Hepatic stellate cell (primary cell): ENCODE results near the gene SPRR1B.
"Not testable (repeated sequence)": the region's sequence is repeated elsewhere in the genome, so short reads cannot be mapped to it uniquely, and the experiment has no call there.

Experiments used
- DNase-seq: peaks from one replicate; pipeline ENCODE4 v3.0.0; 2011; ENCODE audit warnings: low spot score

Gene SPRR1B

DNA sequence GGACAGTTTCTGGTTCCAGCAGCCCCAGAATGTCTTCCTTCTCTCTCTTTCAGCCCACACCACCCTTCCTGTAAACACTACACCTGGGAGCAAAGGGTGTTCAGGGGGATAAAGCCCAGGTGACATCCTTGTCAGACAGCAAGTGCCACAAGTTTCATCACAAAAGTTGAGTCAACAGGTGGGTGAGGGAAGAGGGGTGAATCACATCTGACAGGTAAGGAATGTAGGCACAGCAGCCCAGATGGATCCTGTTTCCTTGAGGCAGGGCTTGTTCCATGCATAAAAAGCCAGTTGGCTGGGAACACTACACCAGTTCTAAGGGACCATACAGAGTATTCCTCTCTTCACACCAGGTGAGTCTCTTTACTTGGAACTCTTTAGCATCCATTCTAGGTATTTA is at the start of gene SPRR1B:
SPRR1B (plus strand) TSS at position 309 of the 400 bp plus-strand sequence. CDS start 1,143 bp downstream, outside the sequence.
- DNase-seq, result no peak

GRCh38 chr1:152982076-152982475 is 48.9 kb upstream of the SPRR1B start:
- DNase-seq, result no peak

- DNase-seq, result no peak
Observed at GRCh38 chr1:152983234-152983633, 47.8 kb upstream of the SPRR1B start.

DNA sequence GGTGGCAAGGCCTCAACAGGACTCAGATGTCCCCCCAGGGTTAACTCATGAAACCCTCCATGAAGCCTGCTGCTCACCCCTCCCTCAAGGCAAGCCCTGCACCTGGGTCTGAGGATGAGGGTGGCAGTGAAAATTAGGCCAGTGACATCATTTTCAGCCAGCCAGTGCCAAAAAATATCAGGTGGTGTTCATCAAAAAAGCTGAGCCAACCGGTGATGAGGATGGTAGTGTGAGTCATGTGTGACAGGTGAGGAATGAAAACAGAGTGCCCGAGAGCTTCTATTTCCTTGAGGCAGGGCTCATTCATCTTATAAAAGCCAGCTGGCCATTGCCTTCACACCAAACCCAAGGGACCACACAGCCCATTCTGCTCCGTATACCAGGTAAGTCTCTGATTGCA is 47.3 kb upstream of the SPRR1B start, which contains the start of gene SPRR1A:
SPRR1A (plus strand) TSS at position 339 of the 400 bp plus-strand sequence. CDS start 1,150 bp downstream, outside the sequence.
- DNase-seq, result no peak

GRCh38 chr1:152986578-152986977 is 44.4 kb upstream of the SPRR1B start:
- no peak for DNase-seq

- no peak for DNase-seq
Observed at GRCh38 chr1:152993186-152993585, 37.8 kb upstream of the SPRR1B start.

DNA sequence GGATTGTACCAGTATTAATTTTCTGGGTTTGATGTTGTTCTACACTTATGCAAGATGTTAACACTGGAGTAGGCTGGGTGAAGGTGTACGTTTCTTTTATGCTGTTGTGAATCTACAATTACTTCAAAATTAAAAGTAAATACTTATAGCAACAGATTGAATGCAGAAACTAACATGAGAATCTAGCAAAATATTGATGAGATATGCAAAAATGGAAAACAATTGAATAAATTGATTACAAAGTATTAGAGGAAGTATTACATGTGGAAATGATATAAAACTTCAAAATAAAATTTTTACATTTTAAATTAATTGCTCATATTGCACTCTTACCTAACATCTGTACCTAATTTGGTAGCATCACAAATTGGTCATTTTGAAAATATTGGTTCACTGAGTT is 35.2 kb upstream of the SPRR1B start:
- no peak for DNase-seq

DNA sequence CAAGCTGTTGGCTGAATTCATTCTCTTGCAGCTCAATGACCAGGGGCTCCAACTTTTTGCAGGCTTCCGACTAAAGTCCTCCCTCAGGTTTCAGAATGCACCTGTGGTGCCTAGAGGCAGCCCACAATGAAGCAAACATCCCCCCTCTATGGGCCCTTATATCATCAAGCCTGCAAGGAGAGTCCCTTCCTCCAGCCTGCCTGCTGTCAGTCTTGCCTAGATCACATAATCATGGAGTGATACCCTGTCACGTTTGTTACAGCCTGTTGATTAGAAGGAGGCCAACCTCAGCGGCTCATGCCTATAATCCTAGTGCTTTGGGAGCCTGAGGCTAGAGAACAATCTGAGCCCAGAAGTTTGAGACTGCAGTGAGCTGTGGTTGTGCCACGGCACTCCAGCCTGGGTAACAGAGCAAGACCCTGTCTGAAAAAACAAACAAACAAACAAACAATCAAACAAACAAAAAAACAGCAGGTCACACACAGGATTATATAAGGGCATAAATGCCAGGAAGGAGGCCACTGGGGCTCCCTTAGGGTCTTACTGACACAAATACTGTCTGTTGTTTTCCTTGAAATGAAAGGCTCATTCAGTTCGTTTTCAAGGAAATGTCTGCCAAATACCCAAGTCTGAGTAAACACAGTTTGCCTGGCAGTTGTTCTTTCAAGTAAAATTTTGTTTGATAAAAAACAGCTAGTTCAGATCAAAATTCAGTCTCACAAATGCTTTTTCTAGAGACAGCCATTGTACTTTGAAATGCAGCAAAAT is 34.2 kb upstream of the SPRR1B start:
- no peak for DNase-seq

- DNase-seq, result no peak
Observed at GRCh38 chr1:152997901-152998300, 33.1 kb upstream of the SPRR1B start.

DNA sequence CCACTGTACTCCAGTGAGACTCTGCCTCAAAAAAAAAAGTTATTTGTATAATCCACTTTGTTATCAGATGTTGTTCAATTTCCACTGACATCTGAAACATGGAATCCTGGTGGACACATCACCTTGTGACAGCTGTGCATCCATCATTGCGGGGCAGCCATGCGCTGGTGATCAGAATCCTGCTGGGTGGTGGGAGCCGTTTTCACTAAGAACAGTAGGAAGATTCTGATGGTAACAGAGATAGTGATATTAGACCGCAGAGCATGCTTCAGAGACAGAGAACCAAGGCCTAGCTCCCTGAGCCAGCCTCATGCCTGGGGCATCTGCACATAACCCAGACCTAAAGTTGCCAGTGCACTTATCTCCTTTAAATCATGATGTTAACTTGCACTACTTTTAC is 32.5 kb upstream of the SPRR1B start:
- DNase-seq, result no peak

DNA sequence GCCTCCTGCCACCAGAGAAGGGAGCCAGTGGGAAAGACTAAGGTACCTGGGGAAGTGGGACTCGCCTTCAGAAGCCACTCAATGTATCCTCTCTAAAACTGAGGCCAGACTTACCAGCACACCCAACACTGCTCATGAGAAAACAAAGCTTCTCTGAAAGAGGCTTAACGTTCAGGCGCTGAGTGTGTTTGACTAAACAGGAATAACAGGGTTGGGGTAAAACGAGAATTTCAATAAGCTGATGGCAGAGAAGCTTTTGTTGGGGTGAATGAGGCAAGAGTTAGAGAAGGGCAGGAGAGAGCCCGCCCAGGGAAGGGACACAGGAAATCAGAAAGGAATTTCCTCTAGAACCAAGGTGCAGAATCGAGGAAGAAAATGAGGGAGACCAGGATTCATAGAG is 31.2 kb upstream of the SPRR1B start:
- DNase-seq, result no peak

DNA sequence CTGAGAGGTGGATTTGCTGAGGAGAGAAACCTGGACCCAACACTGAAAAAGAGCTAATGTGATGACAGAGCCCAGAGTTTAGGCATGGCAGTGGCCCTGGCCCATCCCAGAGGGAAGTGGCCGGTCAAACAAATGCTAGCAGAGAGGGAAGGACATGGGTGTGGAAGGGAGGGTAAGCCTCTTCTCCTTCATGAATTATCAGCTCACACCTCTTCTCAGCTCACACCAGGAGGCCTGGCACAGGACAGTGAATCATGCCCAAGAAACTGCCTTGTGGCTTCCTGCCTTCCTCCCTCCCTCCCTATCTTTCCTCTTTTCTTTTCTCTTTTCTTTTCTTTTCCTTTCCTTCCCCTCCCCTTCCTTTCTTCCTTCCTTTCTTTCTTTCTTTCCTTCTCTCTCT is 30.7 kb upstream of the SPRR1B start:
- DNase-seq, result no peak

DNA sequence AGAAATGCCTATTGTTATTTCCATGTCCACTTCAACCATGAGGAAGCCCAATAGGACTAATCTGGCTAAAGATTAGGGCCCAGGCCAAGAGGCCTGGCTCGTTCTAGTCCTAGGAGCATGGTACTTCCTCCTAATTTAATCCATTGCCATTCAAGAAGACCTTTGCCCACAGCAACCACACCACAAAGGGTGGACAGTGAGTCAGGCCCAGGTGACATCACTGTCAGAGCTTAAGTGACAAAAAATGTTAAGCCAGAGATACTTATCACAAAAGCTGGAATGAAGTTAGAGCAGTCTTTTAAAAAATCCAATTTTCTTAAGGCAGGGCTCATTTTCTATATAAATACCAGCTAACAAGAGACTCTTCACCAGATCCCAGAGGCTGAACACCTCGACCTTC is 29.6 kb upstream of the SPRR1B start, which contains the start of gene SPRR3:
SPRR3 (plus strand) TSS at position 368 of the 400 bp plus-strand sequence. CDS start 1,272 bp downstream, outside the sequence.
- DNase-seq, result no peak

DNA sequence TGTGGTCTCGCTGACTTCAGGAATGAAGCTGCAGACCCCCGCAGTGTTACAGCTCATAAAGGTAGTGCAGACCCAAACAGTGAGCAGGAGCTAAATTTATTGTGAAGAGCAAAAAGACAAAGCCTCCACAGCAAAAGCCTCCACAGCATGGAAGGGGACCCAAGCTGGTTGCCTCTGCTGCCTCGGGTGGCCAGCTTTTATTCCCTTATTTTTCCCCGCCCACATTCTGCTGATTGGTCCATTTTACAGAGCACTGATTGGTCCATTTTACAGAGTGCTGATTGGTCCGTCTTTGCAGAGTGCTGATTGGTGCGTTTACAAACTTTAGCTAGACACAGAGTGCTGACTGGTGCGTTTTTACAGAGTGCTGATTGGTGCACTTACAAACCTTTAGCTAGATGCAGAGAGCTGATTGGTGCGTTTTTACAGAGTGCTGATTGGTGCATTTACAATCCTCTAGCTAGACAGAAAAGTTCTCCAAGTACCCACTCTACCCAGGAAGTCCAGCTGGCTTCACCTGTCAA is 19.7 kb upstream of the SPRR1B start:
- not testable (repeated sequence) for DNase-seq

DNA sequence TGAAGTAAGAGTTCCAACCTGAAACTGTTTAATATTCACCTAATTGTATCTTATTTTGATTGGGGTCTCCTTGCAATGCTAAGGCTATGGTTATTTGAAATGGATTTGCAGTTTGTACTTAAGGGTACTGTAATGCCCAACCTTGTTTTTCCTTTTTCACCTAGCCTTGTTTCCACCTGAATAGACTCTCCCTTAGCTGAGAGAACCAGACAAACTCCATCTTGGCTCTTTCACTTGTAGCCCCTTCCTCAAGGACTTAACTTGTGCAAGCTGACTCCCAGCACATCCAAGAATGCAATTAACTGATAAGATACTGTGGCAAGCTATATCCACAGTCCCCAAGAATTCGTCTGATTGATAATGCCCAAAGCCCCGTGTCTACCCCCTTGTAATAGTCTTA is 9.2 kb upstream of the SPRR1B start:
- DNase-seq, result not testable (repeated sequence)

DNA sequence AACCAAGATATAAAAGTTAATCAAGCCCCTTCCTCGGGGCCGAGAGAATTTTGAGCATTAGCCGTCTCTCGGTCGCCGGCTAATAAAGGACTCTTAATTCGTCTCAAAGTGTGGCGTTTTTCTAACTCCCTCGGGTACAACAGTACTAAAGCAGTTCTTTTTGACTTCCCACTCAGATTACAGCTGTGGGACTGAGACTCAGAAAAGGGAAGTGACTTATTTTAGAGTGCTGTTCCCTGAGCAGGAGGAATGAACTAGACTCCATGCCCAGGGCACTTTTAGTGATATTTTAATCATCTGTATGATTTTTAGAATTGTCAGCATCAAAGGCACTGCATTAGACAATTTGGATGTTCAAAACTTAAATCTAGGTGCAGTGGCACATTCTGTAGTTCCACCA is 8.7 kb upstream of the SPRR1B start:
- not testable (repeated sequence) for DNase-seq

DNA sequence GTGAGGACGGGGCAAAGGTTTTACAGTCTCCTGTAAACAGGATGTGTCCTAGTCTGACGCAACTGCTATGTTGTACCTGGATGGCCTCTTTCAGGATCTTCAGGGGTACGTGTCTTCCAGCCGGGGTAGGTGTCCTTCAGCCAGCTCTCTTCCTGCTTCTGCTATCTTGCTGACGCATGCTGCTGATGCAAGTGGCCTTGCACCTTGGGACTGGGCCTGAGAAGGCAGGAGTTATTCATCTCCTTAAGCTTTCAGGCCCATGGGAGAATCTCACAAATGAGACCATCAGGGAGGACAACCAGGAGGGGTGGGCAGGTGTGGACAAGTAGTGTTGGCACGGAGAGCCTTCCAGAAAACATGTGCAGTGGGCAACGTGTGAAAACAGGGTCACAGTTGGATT is 7.9 kb upstream of the SPRR1B start:
- DNase-seq, result no peak

GRCh38 chr1:153024413-153024812 is 6.6 kb upstream of the SPRR1B start:
- no peak for DNase-seq

- DNase-seq, result no peak
Observed at GRCh38 chr1:153025797-153026196, 5.2 kb upstream of the SPRR1B start.

- no peak for DNase-seq
Observed at GRCh38 chr1:153028766-153029165, 2.2 kb upstream of the SPRR1B start.

DNA sequence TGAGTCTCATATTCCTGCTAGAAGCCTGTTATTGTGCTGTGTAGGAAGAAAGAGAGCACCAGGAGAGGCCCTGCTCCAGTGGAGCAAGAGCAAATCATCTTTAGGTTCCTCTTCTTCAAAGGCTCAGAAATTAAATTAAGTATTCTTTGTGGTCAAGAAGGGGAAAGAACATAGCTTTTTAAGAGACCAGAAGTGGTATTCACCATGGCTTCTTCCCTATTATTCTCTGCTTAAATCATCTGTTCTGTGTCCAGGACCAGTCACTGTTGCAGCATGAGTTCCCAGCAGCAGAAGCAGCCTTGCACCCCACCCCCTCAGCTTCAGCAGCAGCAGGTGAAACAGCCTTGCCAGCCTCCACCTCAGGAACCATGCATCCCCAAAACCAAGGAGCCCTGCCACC is 1.1 kb downstream of the SPRR1B start:
- no peak for DNase-seq

DNA sequence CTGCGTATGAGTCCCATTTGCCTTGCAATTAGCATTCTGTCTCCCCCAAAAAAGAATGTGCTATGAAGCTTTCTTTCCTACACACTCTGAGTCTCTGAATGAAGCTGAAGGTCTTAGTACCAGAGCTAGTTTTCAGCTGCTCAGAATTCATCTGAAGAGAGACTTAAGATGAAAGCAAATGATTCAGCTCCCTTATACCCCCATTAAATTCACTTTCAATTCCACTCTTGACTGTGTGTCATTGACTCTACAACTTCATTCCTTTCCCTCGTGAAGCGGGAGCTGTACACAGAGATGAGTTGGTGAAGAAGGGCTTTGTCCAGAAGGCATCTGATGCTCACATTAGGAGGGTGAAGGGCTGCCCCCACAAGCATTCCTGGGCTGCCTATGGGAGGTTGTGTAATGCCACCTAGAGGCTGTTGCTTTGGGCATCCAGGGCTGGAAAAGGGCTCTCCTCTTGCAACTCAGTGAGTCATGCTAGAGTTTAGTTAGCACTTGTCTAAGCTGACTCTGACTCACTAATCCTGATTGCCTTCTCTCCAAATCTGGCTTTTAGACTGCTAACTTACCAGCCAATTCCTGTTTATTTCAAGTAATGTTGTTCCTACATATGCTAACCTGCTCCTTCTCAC is 1.8 kb downstream of the SPRR1B start:
- DNase-seq, result peak; percentile 2

DNA sequence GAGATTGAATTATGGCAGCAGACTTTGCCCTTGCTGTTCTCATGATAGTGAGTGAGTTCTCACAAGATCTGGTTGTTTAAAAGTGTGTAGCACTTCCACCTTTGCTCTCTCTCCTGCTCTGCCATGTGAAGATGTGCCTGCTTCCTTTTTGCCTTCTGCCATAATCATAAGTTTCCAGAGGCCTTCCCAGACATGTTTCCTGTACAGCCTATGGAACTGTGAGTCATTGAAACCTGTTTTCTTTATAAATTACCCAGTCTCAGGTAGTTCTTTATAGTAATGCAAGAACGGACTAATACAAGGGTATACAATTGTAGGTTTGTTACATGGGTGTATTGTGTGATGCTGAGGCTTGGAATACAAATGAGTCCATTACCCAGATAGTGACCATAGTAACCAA is 4.2 kb downstream of the SPRR1B start:
- DNase-seq, result no peak
